Erythroblast (primary cell): ENCODE results near the gene NOS1AP.

Experiments
- GATA1 ChIP-seq: IDR thresholded peaks from 2 replicates; pipeline ENCODE4 v1.6.1; 2011; ENCODE audit warnings: low read depth, mild to moderate bottlenecking, control low read depth, low read length, moderate library complexity
- POLR2A ChIP-seq: IDR thresholded peaks from 2 replicates; pipeline ENCODE4 v1.6.1; 2011; ENCODE audit warnings: mild to moderate bottlenecking, low read length

GRCh38 chr1:162022626-162023025 lies 46.9 kb upstream of the NOS1AP start:
- no peak for TF ChIP-seq POLR2A
- TF ChIP-seq GATA1: no peak
